CD4-positive, alpha-beta T cell (primary cell): ENCODE data around the gene PRKN. TPM values are rescaled to one million over a fixed set of nuclear protein-coding genes. Genes with fewer than 3 reads are reported as not detected.

ENCODE experiments used
- ATAC-seq: fragments of 200-7000 bp; cut with Tn5 transposase; one replicate; pipeline ENCODE4 v1.10.0; 2022; ENCODE audit warnings: mild to moderate bottlenecking; ENCODE audit not compliant: poor library complexity
- CTCF ChIA-PET: fragments of 350-600 bp; sonication (Branson Sonifier 250); formaldehyde crosslinking; loops from one replicate; lab custom pipeline; 2021; ENCODE audit warnings: antibody characterized with exemption, inconsistent platforms; lab: Charles Lee
- POLR2A ChIA-PET: fragments of 350-600 bp; sonication (Branson Sonifier 250); formaldehyde crosslinking; loops from one replicate; lab custom pipeline; 2021; ENCODE audit warnings: antibody characterized with exemption, inconsistent platforms; lab: Charles Lee
- DNase-seq, 14 experiments: peaks; one replicate each; pipeline ENCODE4 v3.0.0-alpha.2; 2013 to 2020; ENCODE audit warnings: mixed read lengths in 2 of 14
- H3K27ac ChIP-seq, 2 donors: one replicate each; pipeline versions ENCODE4 v1.5.1 to v1.7.0; 2013; ENCODE audit warnings: low read length in 2 of 2, low read depth in 1 of 2, mild to moderate bottlenecking in 1 of 2
- H3K27me3 ChIP-seq, 2 experiments: 1 replicate in 1 of 2; 2 replicates in 1 of 2; pipeline versions ENCODE4 v1.6.1 to v1.7.0; 2013; ENCODE audit warnings: low read length in 2 of 2, control low read depth in 1 of 2, mild to moderate bottlenecking in 1 of 2, moderate library complexity in 1 of 2; ENCODE audit not compliant: insufficient read depth in 2 of 2, control insufficient read depth in 1 of 2
- H3K36me3 ChIP-seq: one replicate; pipeline ENCODE4 v1.6.1; 2013; ENCODE audit warnings: low read length, control low read depth; ENCODE audit not compliant: insufficient read depth
- H3K4me1 ChIP-seq: one replicate; pipeline ENCODE4 v1.6.1; 2013; ENCODE audit warnings: low read length, control low read depth; ENCODE audit not compliant: insufficient read depth
- H3K4me3 ChIP-seq: one replicate; pipeline ENCODE4 v1.5.1; 2013; ENCODE audit warnings: mild to moderate bottlenecking, low read length, moderate library complexity
- H3K9me3 ChIP-seq, 2 experiments: 1 replicate in 1 of 2; 2 replicates in 1 of 2; pipeline versions ENCODE4 v1.6.1 to v1.7.0; 2013; ENCODE audit warnings: low read length in 2 of 2, mild to moderate bottlenecking in 2 of 2, control low read depth in 1 of 2, moderate library complexity in 1 of 2; ENCODE audit not compliant: control insufficient read depth in 1 of 2, insufficient read depth in 1 of 2
- H3K27ac Mint-ChIP-seq: one replicate; pipeline ENCODE4 v1.8.0; 2020; ENCODE audit warnings: mixed read lengths
- H3K27me3 Mint-ChIP-seq: one replicate; pipeline ENCODE4 v1.8.0; 2021; ENCODE audit warnings: mixed read lengths
- H3K36me3 Mint-ChIP-seq: one replicate; pipeline ENCODE4 v1.8.0; 2021; ENCODE audit warnings: low read depth, mixed read lengths
- H3K4me1 Mint-ChIP-seq: one replicate; pipeline ENCODE4 v1.8.0; 2021; ENCODE audit warnings: low read depth, mixed read lengths
- H3K4me3 Mint-ChIP-seq: one replicate; pipeline ENCODE4 v1.8.0; 2020; ENCODE audit warnings: mild to moderate bottlenecking, mixed read lengths
- H3K9me3 Mint-ChIP-seq: one replicate; pipeline ENCODE4 v1.8.0; 2020; ENCODE audit warnings: mixed read lengths
- CTCF ChIP-seq: fragments of 200-600 bp; IDR thresholded peaks from one replicate; pipeline ENCODE4 v1.8.0; 2022; ENCODE audit warnings: antibody characterized with exemption, mild to moderate bottlenecking
- intact Hi-C, 2 experiments: fragments of 100-400 bp; cut with DNase I in 1 of 2; cut with micrococcal nuclease in 1 of 2; formaldehyde crosslinking; loops; one replicate each; pipeline versions ENCODE4 v1.15.1 to v1.9.0; 2023 to 2025; cut with DNase I, micrococcal nuclease
- total RNA-seq, 174 experiments: library from RNA in 2 of 174; stranded (reverse) in 2 of 174; gene quantifications; one replicate each; pipeline ENCODE4 v1.2.3 and lab custom pipeline; 2021 to 2026

Gene PRKN
- total RNA-seq, 2 experiments from 2014 or later, result 5.2 to 5.4 TPM

GRCh38 chr6:161465403-161465802 lies 1262.2 kb downstream of the PRKN start:
- no peak overlapping the region for H3K27ac Mint-ChIP-seq

DNA sequence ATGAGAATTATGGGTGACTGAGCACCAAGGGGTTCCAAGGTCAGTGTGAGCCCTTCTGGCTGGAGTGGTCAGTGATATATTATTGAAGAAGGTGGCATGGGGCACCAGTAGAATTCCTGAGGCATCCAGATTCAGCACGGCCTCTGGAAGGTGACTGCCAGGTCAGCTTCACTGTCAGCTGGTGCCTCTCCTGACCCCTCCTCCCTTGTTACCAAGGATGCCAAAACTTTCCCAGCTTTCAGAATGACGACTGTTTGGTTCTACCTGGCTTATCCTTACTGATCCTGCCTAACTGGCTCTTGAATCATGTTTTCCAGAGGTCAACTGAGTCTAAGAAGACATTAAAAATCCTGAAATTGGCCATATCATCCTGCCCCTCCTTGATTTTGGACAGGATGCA lies 1264.5 kb downstream of the PRKN start:
- no peaks in the 10 kb centered on the region for H3K36me3 Mint-ChIP-seq
- Histone ChIP-seq H3K4me3 (no peak overlapping the region), H3K4me1 (peaks cover 8% of the 10 kb centered on the region), H3K9me3 (no peaks in the 10 kb centered on the region), H3K27ac (no peak overlapping the region), H3K36me3 (no peaks in the 10 kb centered on the region), H3K27me3 (no peaks in the 10 kb centered on the region)
- no peak for DNase-seq
- ChIA-PET CTCF (interaction anchor here (0.5 kb wide), 1 partner anchor 33 kb away, joined by 3 read pairs; no protein-coding TSS in a partner anchor), POLR2A (no interaction called here)
- no peaks in the 10 kb centered on the region for H3K9me3 Mint-ChIP-seq
- no peak for TF ChIP-seq CTCF
- H3K4me3 Mint-ChIP-seq, result no peak overlapping the region
- no peak for ATAC-seq
- no peak overlapping the region for H3K27ac Mint-ChIP-seq
- intact Hi-C loops, result no loop called here
- no peaks in the 10 kb centered on the region for H3K27me3 Mint-ChIP-seq
- no peaks in the 10 kb centered on the region for H3K4me1 Mint-ChIP-seq

More at GRCh38 chr6:161465403-161465802, 1262.2 kb downstream of the PRKN start:
- ChIA-PET CTCF (no interaction called here), POLR2A (no interaction called here)
- no peaks in the 10 kb centered on the region for H3K9me3 ChIP-seq
- H3K4me1 ChIP-seq, result no peaks in the 10 kb centered on the region
- H3K27me3 Mint-ChIP-seq, result no peaks in the 10 kb centered on the region
- no peak overlapping the region for H3K4me3 ChIP-seq
- no peaks in the 10 kb centered on the region for H3K27me3 ChIP-seq
- no peaks in the 10 kb centered on the region for H3K4me1 Mint-ChIP-seq
- no peak for ATAC-seq
- DNase-seq, result no peak
- no peak for TF ChIP-seq CTCF
- H3K36me3 ChIP-seq, result no peaks in the 10 kb centered on the region
- no peaks in the 10 kb centered on the region for H3K36me3 Mint-ChIP-seq
- H3K4me3 Mint-ChIP-seq, result no peak overlapping the region
- intact Hi-C loops, result no loop called here
- H3K27ac ChIP-seq, result no peak overlapping the region
- H3K9me3 Mint-ChIP-seq, result no peaks in the 10 kb centered on the region

DNA sequence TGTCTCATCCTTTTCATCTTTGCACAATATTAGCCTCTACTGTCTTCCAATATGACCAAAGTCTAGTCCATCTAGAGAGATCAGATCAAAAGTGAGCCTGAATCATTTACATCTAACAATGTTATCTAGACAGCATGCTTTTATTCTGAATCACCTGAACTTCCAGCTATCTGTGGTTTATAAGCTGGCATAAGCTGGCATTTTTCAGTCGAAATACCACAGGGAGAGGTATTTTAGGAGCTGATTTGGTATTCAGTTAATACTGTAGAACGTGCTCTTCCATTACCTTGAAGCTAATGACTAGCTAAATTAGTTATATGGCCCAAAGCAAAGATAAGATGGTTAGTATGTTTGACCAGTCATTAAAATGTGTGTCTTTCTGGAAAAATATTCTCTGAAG lies 1265.4 kb downstream of the PRKN start:
- Histone ChIP-seq H3K4me1 (peaks cover 8% of the 10 kb centered on the region), H3K9me3 (no peaks in the 10 kb centered on the region), H3K27ac (no peak overlapping the region), H3K36me3 (no peaks in the 10 kb centered on the region), H3K4me3 (no peak overlapping the region), H3K27me3 (no peaks in the 10 kb centered on the region)
- no peak overlapping the region for H3K27ac Mint-ChIP-seq
- ATAC-seq (no peak), DNase-seq (no peak)
- H3K27me3 Mint-ChIP-seq, result no peaks in the 10 kb centered on the region
- no peak for TF ChIP-seq CTCF
- no peak overlapping the region for H3K4me3 Mint-ChIP-seq
- CTCF ChIA-PET, result interaction anchor here (0.8 to 1.4 kb wide), 3 partner anchors 10 to 44 kb away, joined by 3 to 4 read pairs (median 4); no protein-coding TSS in a partner anchor
- H3K4me1 Mint-ChIP-seq, result no peaks in the 10 kb centered on the region
- no peaks in the 10 kb centered on the region for H3K36me3 Mint-ChIP-seq
- no peaks in the 10 kb centered on the region for H3K9me3 Mint-ChIP-seq
- POLR2A ChIA-PET, result no interaction called here
- intact Hi-C loops, result no loop called here
